Body of pancreas (tissue), 4 donors: Measurements from ENCODE around the gene LTBP1.

Experiments
- CTCF ChIP-seq, 7 experiments: fragments of 450-650 bp in 4 of 7; fragments of 200-600 bp in 3 of 7; sonication (generic) in 3 of 7; IDR thresholded peaks; one replicate each; pipeline ENCODE4 v1.5.1; 2016 to 2019; ENCODE audit warnings: antibody characterized with exemption in 7 of 7
- POLR2A ChIP-seq, 3 donors: fragments of 450-650 bp; IDR thresholded peaks; one replicate each; pipeline ENCODE4 v1.6.1; 2016; ENCODE audit warnings: antibody characterized with exemption in 3 of 3, mild to moderate bottlenecking in 2 of 3

GRCh38 chr2:32946314-32947075 lies at the start of gene LTBP1:
- TF ChIP-seq POLR2A (IDR thresholded peaks at IDR 0.05): no peak
- TF ChIP-seq CTCF (IDR thresholded peaks at IDR 0.05): peak; percentile 46 to 64 (median 58)
